GM21526 (cell line): ENCODE data around the gene CDK6.

ENCODE experiments used
- ATAC-seq: cut with Tn5 transposase; IDR thresholded peaks from one replicate; pipeline ENCODE4 v1.9.1; 2021; ENCODE audit warnings: moderate library complexity; ENCODE audit not compliant: unreplicated experiment, low FRiP score

CDK6 gene

GRCh38 chr7:92694211-92694610, 142.2 kb downstream of the CDK6 start:
- ATAC-seq, result no peak

GRCh38 chr7:92693519-92693918, 142.9 kb downstream of the CDK6 start:
- ATAC-seq, result no peak

GRCh38 chr7:92691578-92691977, 144.8 kb downstream of the CDK6 start:
- ATAC-seq, result peak; percentile 69

GRCh38 chr7:92685136-92686042, 151.0 kb downstream of the CDK6 start:
- ATAC-seq, result no peak

- no peak for ATAC-seq
These were observed 152.1 kb downstream of the CDK6 start for GRCh38 chr7:92684274-92684673.

GRCh38 chr7:92682903-92683539, 153.4 kb downstream of the CDK6 start:
- ATAC-seq, result no peak

DNA sequence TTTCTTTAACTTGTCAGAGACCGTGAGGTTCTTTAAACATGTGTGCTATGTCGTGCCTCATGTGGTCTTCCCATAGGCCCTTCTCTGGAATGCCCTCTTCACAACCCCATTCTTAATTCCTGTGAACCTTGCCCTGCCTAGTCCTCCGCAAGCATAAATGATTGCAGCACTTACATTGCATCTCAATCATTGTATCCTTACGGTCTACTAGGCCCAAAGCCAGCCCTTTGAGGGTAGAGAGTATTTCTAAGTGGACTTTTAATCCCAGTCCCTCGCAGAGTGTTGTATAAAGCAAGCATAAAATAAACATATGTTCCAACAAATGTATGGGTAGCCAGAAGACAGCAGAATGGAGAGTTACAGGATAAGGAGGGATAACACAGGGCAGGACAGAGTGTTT, 154.0 kb downstream of the CDK6 start:
- no peak for ATAC-seq

DNA sequence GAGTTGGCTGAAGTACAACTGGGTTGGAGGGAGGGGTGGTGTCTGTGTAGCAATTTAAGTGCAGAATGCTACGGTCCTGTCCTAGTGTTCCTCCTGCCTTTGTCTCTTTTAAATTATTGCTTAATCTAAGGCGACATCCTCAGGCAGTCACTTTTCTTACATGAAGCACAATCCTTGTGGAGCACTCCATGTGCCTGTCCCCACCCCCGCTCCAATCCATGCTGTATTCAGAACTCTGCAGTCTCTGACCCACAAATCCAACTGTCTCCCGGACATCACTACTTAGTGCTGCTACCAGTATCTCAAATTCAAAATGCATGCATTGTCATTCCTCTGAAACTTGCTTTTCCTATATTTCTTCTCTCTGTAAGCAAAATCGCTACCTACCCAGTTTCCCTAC, 154.7 kb downstream of the CDK6 start:
- ATAC-seq, result no peak

- ATAC-seq, result no peak
These were observed 155.9 kb downstream of the CDK6 start for GRCh38 chr7:92680442-92680841.

GRCh38 chr7:92678291-92678920, 158.0 kb downstream of the CDK6 start:
- no peak for ATAC-seq

GRCh38 chr7:92674379-92674778, 162.0 kb downstream of the CDK6 start:
- peak; percentile 65 for ATAC-seq

DNA sequence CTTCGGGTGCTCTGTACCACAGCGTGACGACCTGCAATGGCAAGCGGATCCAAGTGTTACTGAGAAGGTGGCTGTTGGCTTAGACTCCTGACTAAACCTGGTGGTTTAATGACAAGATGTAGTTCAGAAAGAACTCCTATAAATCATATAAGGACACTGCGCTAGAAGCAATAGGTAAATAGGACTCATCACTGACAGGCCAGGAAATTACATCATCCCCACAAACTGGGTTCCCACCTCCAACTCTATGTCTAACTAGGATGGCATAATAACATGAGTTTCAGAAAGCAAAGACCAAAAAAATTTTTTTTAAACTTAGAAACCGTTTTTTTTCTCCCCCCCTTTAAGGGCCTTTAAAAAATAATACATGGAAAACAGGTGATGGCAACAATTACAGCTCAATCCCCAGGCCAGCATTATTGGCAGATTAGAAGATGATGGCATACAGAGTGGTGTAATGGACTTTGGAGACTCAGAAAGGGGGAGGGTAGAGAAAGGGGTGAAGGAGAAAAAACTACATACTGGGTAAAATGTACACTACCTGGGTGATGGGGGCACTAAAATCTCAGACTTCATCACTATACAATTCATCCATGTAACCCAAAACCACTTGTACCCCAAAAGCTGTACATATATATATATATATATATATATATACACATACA, 164.7 kb downstream of the CDK6 start:
- ATAC-seq, result no peak

GRCh38 chr7:92670204-92670851, 166.0 kb downstream of the CDK6 start:
- ATAC-seq, result no peak

DNA sequence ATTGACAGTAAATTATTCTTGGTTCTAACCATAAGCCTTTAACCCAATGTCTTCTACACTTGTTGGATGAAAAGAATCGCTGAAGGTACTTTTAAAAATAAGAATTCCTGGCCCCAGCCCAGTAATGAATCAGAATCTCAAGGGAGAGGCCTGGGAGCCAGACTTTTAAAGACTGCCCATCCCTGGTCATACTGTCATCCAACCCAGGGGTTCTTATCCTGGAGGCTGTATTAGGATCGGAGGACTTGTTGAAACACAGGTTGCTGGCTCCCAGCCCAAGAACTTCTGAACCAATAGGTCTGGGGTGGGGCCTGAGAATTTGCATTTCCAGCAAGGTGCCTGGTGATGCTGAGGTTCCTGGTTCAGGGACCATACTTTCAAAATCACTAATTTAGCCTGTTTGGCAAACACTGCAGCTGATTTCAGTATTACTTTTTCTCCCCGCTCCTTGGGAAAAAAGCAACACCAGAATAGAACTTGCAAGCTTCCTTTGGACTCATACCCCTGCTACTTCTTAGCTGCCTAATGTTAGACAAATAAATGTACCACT, 166.7 kb downstream of the CDK6 start:
- no peak for ATAC-seq

DNA sequence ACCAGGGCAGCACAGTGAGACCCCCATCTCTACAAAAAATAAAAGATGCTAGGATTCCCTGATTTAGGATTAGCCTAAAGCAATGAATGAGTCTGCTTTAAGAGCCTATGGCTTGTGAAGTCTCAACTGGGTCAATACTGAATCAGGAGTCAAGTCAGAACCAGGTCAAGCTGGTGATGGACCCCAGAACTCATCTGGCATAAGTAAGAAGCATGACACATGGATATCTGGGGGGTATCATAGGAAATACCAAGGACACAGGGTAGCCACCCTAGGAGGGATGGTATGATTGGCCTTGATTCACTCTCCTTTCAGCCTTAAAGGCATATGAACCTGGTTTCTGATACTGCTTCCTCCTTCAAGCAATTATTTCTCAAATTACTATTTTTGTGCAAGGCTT, 167.8 kb downstream of the CDK6 start:
- no peak for ATAC-seq

DNA sequence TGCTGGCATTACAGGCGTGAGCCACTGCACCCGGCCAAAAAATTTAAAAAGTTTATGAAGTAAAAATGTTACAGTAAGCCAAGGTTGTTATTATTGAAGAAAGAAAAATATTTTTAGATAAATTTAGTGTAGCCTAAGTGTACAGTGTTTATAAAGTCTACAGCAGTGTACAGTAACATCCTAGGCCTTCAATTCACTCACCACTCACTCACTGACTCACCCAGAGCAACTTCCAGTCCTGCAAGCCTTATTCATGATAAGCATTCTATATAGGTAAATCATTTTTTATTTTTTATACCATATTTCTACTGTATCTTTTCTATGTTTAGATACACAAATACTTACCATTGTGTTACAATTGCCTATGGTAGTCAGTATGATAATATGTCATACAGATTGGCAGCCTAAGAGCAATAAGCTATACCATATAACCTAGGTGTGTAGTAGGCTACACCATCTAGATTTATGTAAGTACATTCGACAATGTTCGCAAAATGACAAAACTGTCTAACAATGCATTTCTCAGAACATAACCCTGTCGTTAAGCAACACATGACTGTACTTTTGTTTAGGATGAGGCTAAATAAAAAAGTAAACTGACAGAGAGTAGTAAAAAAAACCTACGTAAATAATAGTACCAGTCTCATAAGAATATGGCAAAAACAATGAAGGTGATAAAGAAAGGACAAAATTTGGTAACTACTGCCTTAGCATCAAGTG, 168.4 kb downstream of the CDK6 start:
- no peak for ATAC-seq

DNA sequence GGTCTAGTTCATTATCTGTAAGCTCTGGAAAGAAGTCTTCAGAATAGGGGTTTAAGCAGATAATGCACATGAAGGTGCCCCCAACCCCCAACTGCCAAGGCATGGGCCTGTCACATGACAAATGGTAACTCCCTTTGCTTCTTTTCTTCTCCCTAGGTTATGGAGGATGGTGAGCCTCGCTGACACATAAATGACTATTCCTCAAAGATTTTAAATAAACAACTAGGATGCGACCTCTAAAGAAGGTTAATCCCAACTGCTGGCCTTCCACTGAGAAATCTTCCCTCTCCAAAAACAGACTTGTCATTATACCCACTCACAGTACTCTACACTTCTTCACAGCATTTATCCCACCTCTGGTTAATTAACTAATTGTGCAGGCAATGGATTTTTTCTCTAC, 170.4 kb downstream of the CDK6 start:
- ATAC-seq, result no peak

GRCh38 chr7:92661651-92662050, 174.7 kb downstream of the CDK6 start:
- no peak for ATAC-seq

DNA sequence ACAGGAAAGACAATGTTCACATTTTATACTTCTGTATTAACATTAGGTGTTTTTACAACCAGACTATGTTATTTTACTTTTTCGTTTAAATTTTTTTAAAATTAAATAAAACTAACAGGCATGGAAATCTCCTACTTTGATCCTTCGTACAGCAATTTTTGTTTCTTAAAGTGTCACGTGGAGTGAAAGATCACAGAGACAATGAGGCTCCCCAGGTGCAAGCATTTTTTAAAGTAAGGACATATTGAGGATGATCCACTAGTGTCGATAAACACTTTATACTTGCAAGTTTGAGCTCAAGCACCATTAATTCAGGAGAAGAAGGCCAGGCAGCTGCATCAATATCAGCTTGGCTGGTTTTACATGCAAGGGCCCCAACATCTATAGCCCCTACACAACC, 177.7 kb downstream of the CDK6 start:
- ATAC-seq, result no peak

GRCh38 chr7:92657391-92657790, 179.0 kb downstream of the CDK6 start:
- ATAC-seq, result no peak
